Right lobe of liver (tissue), 6 donors: ENCODE data around the gene SLC6A3. TPM values are rescaled to one million over a fixed set of nuclear protein-coding genes. Genes with fewer than 3 reads are reported as not detected.

ENCODE experiments used
- ATAC-seq, 4 donors: fragments of 200-7000 bp; cut with Tn5 transposase; one replicate each; pipeline ENCODE4 v1.9.1; 2020; ENCODE audit warnings: mild to moderate bottlenecking in 4 of 4, moderate library complexity in 4 of 4
- DNase-seq, 3 donors: peaks; one replicate each; pipeline ENCODE4 v3.0.0-alpha.2; 2020
- H3K27ac ChIP-seq, 3 donors: fragments of 200-600 bp; one replicate each; pipeline ENCODE4 v1.8.0; 2022
- H3K27me3 ChIP-seq, 2 donors: fragments of 200-600 bp; one replicate each; pipeline ENCODE4 v1.8.0; 2022
- H3K36me3 ChIP-seq, 4 donors: fragments of 200-600 bp; sonication (generic) in 1 of 4; one replicate each; pipeline versions ENCODE4 v1.5.1 to v1.8.0; 2017 to 2022; ENCODE audit warnings: control low read depth in 1 of 4
- H3K4me1 ChIP-seq, 4 donors: fragments of 200-600 bp; sonication (generic) in 1 of 4; one replicate each; pipeline versions ENCODE4 v1.5.1 to v1.8.0; 2017 to 2022; ENCODE audit warnings: control low read depth in 1 of 4
- H3K4me3 ChIP-seq, 3 donors: fragments of 200-600 bp; one replicate each; pipeline ENCODE4 v1.8.0; 2022
- H3K9me3 ChIP-seq, 4 donors: fragments of 200-600 bp; sonication (generic) in 1 of 4; one replicate each; pipeline versions ENCODE4 v1.5.1 to v1.8.0; 2017 to 2022; ENCODE audit warnings: control low read depth in 1 of 4
- CTCF ChIP-seq, 4 donors: fragments of 200-600 bp in 3 of 4; fragments of 450-650 bp in 1 of 4; IDR thresholded peaks; one replicate each; pipeline versions ENCODE4 v1.5.1 to v1.8.0; 2016 to 2022; ENCODE audit warnings: antibody characterized with exemption in 4 of 4, mild to moderate bottlenecking in 2 of 4
- POLR2A ChIP-seq: fragments of 450-650 bp; IDR thresholded peaks from one replicate; pipeline ENCODE4 v1.6.1; 2017; ENCODE audit warnings: antibody characterized with exemption, mild to moderate bottlenecking
- WGBS: methylation state at CpG from one replicate; pipeline ENCODE4 v1.1.6; 2018; ENCODE audit warnings: low coverage, low lambda C conversion rate; ENCODE audit not compliant: insufficient coverage; ENCODE audit errors: missing lambda C conversion rate; 5-methylcytosine and 5-hydroxymethylcytosine counted together
- intact Hi-C, 2 donors: fragments of 100-400 bp; cut with DNase I; formaldehyde crosslinking; loops; one replicate each; pipeline versions ENCODE4 v1.11.2 to v1.14.1; 2022
- total RNA-seq, 6 experiments: library from RNA; depleted of rRNA in 2 of 6; stranded (reverse); fragments of >200 nt in 2 of 6; fragmentation: NEBNext Ultra II Directional in 3 of 6; extraction: Animal tissue kit (Norgen Biotek cat#: 25700) in 3 of 6; gene quantifications; one replicate each; pipeline versions ENCODE4 v1.1.0 to v1.2.4, GENCODE V29; 2016 to 2023
- donor health status: DM: no; HTN: yes; CAD: no.
- donor health status: DM: no; HTN: no; CAD: no.
- donor health status: DM: no; HTN: no; CAD: no.
- donor health status: DM: no; HTN: yes; CAD: no.
- donor health status: DM: no; HTN: yes; CAD: no.

Gene SLC6A3
- total RNA-seq, 6 experiments from 2014 or later, result not detected

DNA sequence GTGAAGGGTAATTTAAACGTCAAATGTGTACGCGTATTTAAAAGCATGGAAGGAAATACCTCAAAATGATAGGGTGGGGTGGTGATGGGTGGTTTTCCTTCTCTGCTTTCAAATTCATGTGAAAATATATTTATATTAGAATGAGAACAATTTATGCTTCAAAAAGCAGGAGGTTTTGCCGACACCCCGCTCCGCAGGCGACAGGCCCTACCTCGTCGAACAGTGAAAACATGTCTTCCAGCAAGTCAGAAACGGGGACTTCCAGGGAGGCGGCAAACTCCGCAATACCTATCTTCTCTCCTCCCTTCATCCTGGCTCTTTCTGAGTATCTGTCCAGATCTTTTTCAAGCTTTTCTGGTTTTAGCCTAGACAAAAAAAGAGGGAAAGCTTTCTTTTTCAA, 28.5 kb upstream of the SLC6A3 start:
- intact Hi-C loops, result no loop called here
- DNase-seq, result no peak
- TF ChIP-seq CTCF (IDR thresholded peaks at IDR 0.05), result no peak
- no peak for TF ChIP-seq POLR2A
- Histone ChIP-seq H3K4me1 (peaks cover 0 to 6% (median 0%) of the 10 kb centered on the region in 4 donors), H3K27ac (no peak overlapping the region), H3K36me3 (no peaks in the 10 kb centered on the region), H3K4me3 (no peak overlapping the region), H3K27me3 (no peaks in the 10 kb centered on the region), H3K9me3 (no peaks in the 10 kb centered on the region)
- WGBS, result 93% methylated on average over 12 of the region's 12 CpGs
- ATAC-seq, result no peak

GRCh38 chr5:1472964-1473628, 27.9 kb upstream of the SLC6A3 start:
- Histone ChIP-seq H3K9me3 (no peaks in the 10 kb centered on the region), H3K27ac (no peak overlapping the region), H3K4me1 (peaks cover 0 to 6% (median 0%) of the 10 kb centered on the region in 4 donors), H3K4me3 (no peak overlapping the region), H3K36me3 (no peaks in the 10 kb centered on the region), H3K27me3 (no peaks in the 10 kb centered on the region)
- no peak for ATAC-seq
- intact Hi-C loops, result no loop called here
- no peak for TF ChIP-seq POLR2A
- no peak for TF ChIP-seq CTCF (IDR thresholded peaks at IDR 0.05)
- WGBS, result 97% methylated on average over 15 of the region's 23 CpGs
- DNase-seq, result peak; percentile 19 to 46 (median 42)

- DNase-seq (peak in 1 of 3 donors; percentile 32), ATAC-seq (no peak)
- no peaks in the 10 kb centered on the region for H3K36me3 ChIP-seq
- H3K9me3 ChIP-seq, result no peaks in the 10 kb centered on the region
- WGBS, result 92% methylated on average over 10 of the region's 27 CpGs
- no peak overlapping the region for H3K4me3 ChIP-seq
- no peaks in the 10 kb centered on the region for H3K27me3 ChIP-seq
- intact Hi-C loops, result no loop called here
- H3K27ac ChIP-seq, result no peak overlapping the region
- peaks cover 0 to 6% (median 0%) of the 10 kb centered on the region in 4 donors for H3K4me1 ChIP-seq
- TF ChIP-seq CTCF (IDR thresholded peaks at IDR 0.05) (no peak), POLR2A (no peak)
These were observed 27.0 kb upstream of the SLC6A3 start for GRCh38 chr5:1471997-1472963.

DNA sequence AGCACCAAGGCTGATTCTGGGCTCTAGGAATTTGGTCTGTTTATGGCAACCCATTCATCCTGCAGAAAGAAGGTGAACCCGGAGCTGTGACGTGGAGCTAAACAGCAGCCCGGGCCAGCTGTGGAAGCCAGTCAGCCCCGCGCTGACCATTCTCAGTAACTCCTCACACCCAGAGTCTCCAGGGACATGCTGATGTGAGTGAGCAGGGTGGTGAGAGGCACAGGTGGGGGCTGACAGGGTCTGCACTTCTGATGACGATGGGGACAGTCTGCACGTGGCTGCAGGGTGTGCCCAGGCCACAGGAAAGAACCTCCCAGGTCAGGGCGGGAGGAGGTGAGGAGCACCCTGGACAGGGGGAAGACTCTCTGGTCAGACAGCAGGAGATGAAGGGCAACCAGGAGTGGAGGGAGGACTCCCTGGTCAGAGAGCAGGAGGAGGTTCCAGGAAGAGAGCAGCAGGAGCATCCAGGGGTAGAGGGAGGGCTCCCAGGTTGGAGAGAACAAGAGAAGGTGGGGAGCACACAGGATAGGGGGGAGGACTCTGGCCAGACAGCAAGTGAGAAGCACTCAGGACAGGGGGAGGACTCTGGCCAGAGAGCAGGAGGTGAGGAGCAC, 26.1 kb upstream of the SLC6A3 start:
- intact Hi-C loops, result no loop called here
- 91% methylated on average over 4 of the region's 8 CpGs for WGBS

More for the DNA sequence above, 26.1 kb upstream of the SLC6A3 start:
- peaks cover 0 to 6% (median 0%) of the 10 kb centered on the region in 4 donors for H3K4me1 ChIP-seq
- H3K36me3 ChIP-seq, result no peaks in the 10 kb centered on the region
- H3K27ac ChIP-seq, result no peak overlapping the region
- no peak for TF ChIP-seq POLR2A
- TF ChIP-seq CTCF (IDR thresholded peaks at IDR 0.05), result no peak
- H3K27me3 ChIP-seq, result no peaks in the 10 kb centered on the region
- H3K4me3 ChIP-seq, result no peak overlapping the region
- DNase-seq (peak in 1 of 3 donors; percentile 35), ATAC-seq (no peak)
- no peaks in the 10 kb centered on the region for H3K9me3 ChIP-seq
